ENCODE data around the gene BLID. TPM values are rescaled to one million over a fixed set of nuclear protein-coding genes. Genes with fewer than 3 reads are reported as not detected.

The BLID gene
- total and polyA plus RNA-seq, 2 of the 8 experiments (the other 6 are each of a cell fraction or from before 2014, with no cell fraction given): not detected

- Histone ChIP-seq H3K4me1 (replicated peaks in 1 of 4; ENCODE audit: control insufficient read depth in 3 of 4, insufficient read depth in 4 of 4, low read length in 3 of 4) (peaks cover 0 to 4% (median 0%) of the 10 kb centered on the region in 4 experiments; a peak in 1 of 7 replicates), H3K4ac (replicated peaks; ENCODE audit: insufficient read length, low read depth, low read length) (no peak overlapping the region), H3K9me3 (ENCODE audit: insufficient read depth in 2 of 2, low read depth in 1 of 2, low read length in 1 of 2) (no peaks in the 10 kb centered on the region), H4K20me1 (replicated peaks in 1 of 2; ENCODE audit: control insufficient read depth in 1 of 2, insufficient read depth in 2 of 2, low read length in 2 of 2) (no peaks in the 10 kb centered on the region), H3K23ac (ENCODE audit: insufficient read length) (no peak overlapping the region), H4K5ac (ENCODE audit: insufficient read length, low read depth, low read length) (no peak overlapping the region), H2BK20ac (ENCODE audit: low read length) (no peak overlapping the region), H3K23me2 (ENCODE audit: low read depth, low read length) (no peaks in the 10 kb centered on the region), H3K14ac (ENCODE audit: insufficient read length) (no peak overlapping the region), H4K91ac (replicated peaks; ENCODE audit: insufficient read length, low read length) (no peak overlapping the region), H4K8ac (ENCODE audit: extremely low read depth, insufficient read depth, low read length) (no peak overlapping the region), H2AFZ (ENCODE audit: low read length) (no peak overlapping the region), H3K27ac (ENCODE audit: low read depth, low read length) (no peak overlapping the region), H3K56ac (replicated peaks; ENCODE audit: insufficient read length, low read depth, low read length) (no peak overlapping the region), H3K79me2 (ENCODE audit: control insufficient read depth in 1 of 2, insufficient read depth in 2 of 2, low read length in 2 of 2) (no peaks in the 10 kb centered on the region), H3K18ac (ENCODE audit: extremely low read depth, low read length) (no peak overlapping the region), H3K36me3 (ENCODE audit: control insufficient read depth in 2 of 4, insufficient read depth in 4 of 4, low read length in 3 of 4) (no peaks in the 10 kb centered on the region), H2BK120ac (replicated peaks; ENCODE audit: low read depth, low read length) (no peak overlapping the region), H3K27me3 (replicated peaks in 1 of 4; ENCODE audit: control insufficient read depth in 3 of 4, extremely low read depth in 1 of 4, insufficient read depth in 3 of 4, low read length in 3 of 4) (no peaks in the 10 kb centered on the region), H3K4me3 (ENCODE audit: extremely low read depth in 1 of 4, insufficient read depth in 2 of 4, low read depth in 3 of 4, low read length in 4 of 4) (no peak overlapping the region), H2BK15ac (ENCODE audit: low read length) (no peak overlapping the region), H2AK5ac (ENCODE audit: low read depth, low read length) (no peak overlapping the region), H3K9ac (replicated peaks in 1 of 4; ENCODE audit: extremely low read depth in 1 of 4, low read depth in 3 of 4, low read length in 3 of 4) (no peak overlapping the region), H2BK5ac (ENCODE audit: low read depth, low read length) (no peak overlapping the region), H3K4me2 (ENCODE audit: insufficient read depth in 1 of 2, low read depth in 2 of 2, low read length in 2 of 2) (no peak overlapping the region), H2BK12ac (ENCODE audit: low read depth, low read length) (no peak overlapping the region), H3K79me1 (ENCODE audit: low read depth, low read length) (no peaks in the 10 kb centered on the region)
- ChIA-PET CTCF (ENCODE audit: partially characterized antibody) (interaction anchor here (1.1 to 1.8 kb wide), 3 partner anchors 10 to 437 kb away, joined by 3 to 4 read pairs (median 4); no protein-coding TSS in a partner anchor), POLR2A (ENCODE audit: partially characterized antibody) (interaction anchor here (0.6 kb wide), 1 partner anchor 62 kb away, joined by 3 read pairs; no protein-coding TSS in a partner anchor)
- TF ChIP-seq KDM1A (IDR thresholded peaks at IDR 0.05; ENCODE audit: borderline replicate concordance, low read length) (no peak), RFX5 (IDR thresholded peaks at IDR 0.05; ENCODE audit: borderline replicate concordance, low read depth, low read length) (no peak), E2F6 (IDR thresholded peaks at IDR 0.05) (no peak), JUND (IDR thresholded peaks at IDR 0.05; ENCODE audit: low read length) (no peak), JUN (IDR thresholded peaks at IDR 0.05; ENCODE audit: low read depth, low read length) (no peak), SP2 (IDR thresholded peaks at IDR 0.05; ENCODE audit: low read length) (no peak)
- FAIRE-seq (no peak), DNase-seq (ENCODE audit: low read depth in 1 of 2, low spot score in 2 of 2) (no peak)
- WGBS, 2 experiments (ENCODE audit: extremely low coverage in 1 of 2, insufficient coverage in 1 of 2, insufficient read length in 1 of 2, insufficient replicate concordance in 2 of 2, low coverage in 1 of 2, low lambda C conversion rate in 2 of 2, missing lambda C conversion rate in 1 of 2): 94% methylated on average over 1 of the region's 1 CpG; no CpG with 5 or more reads in 1 of the 2 experiments
These were observed 24.2 kb downstream of the BLID start for GRCh38 chr11:122091835-122092234.
